Upper lobe of left lung (tissue), 6 donors: ENCODE data around the gene PCSK6. TPM values are rescaled to one million over a fixed set of nuclear protein-coding genes. Genes with fewer than 3 reads are reported as not detected.
"Not testable (repeated sequence)": the region's sequence is repeated elsewhere in the genome, so short reads cannot be mapped to it uniquely, and the experiment has no call there.

Source experiments
- ATAC-seq, 2 donors: fragments of 200-7000 bp; cut with Tn5 transposase; one replicate each; pipeline ENCODE4 v1.9.1; 2022; ENCODE audit warnings: mild to moderate bottlenecking in 2 of 2, moderate library complexity in 2 of 2; ENCODE audit not compliant: low FRiP score in 2 of 2
- DNase-seq, 2 donors: peaks; one replicate each; pipeline ENCODE4 v3.0.0-alpha.2; 2019 to 2020
- H3K27ac ChIP-seq, 4 donors: fragments of 200-600 bp; sonication (generic); one replicate each; pipeline ENCODE4 v1.5.1; 2016 to 2019
- H3K27me3 ChIP-seq, 4 donors: fragments of 200-600 bp; sonication (generic); one replicate each; pipeline ENCODE4 v1.5.1; 2017 to 2019
- H3K36me3 ChIP-seq, 4 donors: fragments of 200-600 bp; sonication (generic); one replicate each; pipeline ENCODE4 v1.5.1; 2016 to 2019
- H3K4me1 ChIP-seq, 4 donors: fragments of 200-600 bp; sonication (generic); one replicate each; pipeline ENCODE4 v1.5.1; 2018 to 2019
- H3K4me3 ChIP-seq, 4 donors: fragments of 200-600 bp; sonication (generic); one replicate each; pipeline ENCODE4 v1.5.1; 2017 to 2019; ENCODE audit warnings: mild to moderate bottlenecking in 2 of 4, moderate library complexity in 1 of 4
- H3K9me3 ChIP-seq, 4 donors: fragments of 200-600 bp; sonication (generic); one replicate each; pipeline ENCODE4 v1.5.1; 2018 to 2019
- EP300 ChIP-seq, 4 donors: sonication (generic); formaldehyde crosslinking; IDR thresholded peaks; one replicate each; pipeline ENCODE4 v1.5.1; 2017; ENCODE audit warnings: antibody characterized with exemption in 4 of 4, control low read depth in 2 of 4
- POLR2A ChIP-seq, 4 donors: fragments of 450-650 bp; IDR thresholded peaks; one replicate each; pipeline ENCODE4 v1.5.1; 2016 to 2017; ENCODE audit warnings: antibody characterized with exemption in 4 of 4, mild to moderate bottlenecking in 2 of 4
- POLR2AphosphoS5 ChIP-seq, 2 donors: sonication (generic); formaldehyde crosslinking; IDR thresholded peaks; one replicate each; pipeline ENCODE4 v1.5.1; 2017; ENCODE audit warnings: antibody characterized with exemption in 2 of 2
- WGBS, 2 donors: methylation state at CpG; one replicate each; pipeline ENCODE4 v1.1.5; 2017 to 2018; 5-methylcytosine and 5-hydroxymethylcytosine counted together
- total RNA-seq, 6 donors: library from RNA; depleted of rRNA in 4 of 6; stranded (reverse); fragments of >200 nt in 4 of 6; gene quantifications; one replicate each; pipeline versions ENCODE4 v1.1.0 to v1.2.1, GENCODE V29; 2016 to 2021
- TF ChIP-seq, protein P1 (sequence below), 6 experiments: fragments of 450-650 bp in 4 of 6; fragments of 200-600 bp in 2 of 6; sonication (generic) in 2 of 6; IDR thresholded peaks; one replicate each; pipeline ENCODE4 v1.5.1; 2016 to 2019; ENCODE audit warnings: antibody characterized with exemption in 6 of 6
- donor health status: DM: no; HTN: no; CAD: no; lungs with moderate emphysema.
- donor health status: DM: no; HTN: yes; CAD: no; lungs with severe emphysema.

PCSK6 gene
- total RNA-seq, 6 donors from 2014 or later: 3.1 to 24.4 (median 5.5) TPM

DNA sequence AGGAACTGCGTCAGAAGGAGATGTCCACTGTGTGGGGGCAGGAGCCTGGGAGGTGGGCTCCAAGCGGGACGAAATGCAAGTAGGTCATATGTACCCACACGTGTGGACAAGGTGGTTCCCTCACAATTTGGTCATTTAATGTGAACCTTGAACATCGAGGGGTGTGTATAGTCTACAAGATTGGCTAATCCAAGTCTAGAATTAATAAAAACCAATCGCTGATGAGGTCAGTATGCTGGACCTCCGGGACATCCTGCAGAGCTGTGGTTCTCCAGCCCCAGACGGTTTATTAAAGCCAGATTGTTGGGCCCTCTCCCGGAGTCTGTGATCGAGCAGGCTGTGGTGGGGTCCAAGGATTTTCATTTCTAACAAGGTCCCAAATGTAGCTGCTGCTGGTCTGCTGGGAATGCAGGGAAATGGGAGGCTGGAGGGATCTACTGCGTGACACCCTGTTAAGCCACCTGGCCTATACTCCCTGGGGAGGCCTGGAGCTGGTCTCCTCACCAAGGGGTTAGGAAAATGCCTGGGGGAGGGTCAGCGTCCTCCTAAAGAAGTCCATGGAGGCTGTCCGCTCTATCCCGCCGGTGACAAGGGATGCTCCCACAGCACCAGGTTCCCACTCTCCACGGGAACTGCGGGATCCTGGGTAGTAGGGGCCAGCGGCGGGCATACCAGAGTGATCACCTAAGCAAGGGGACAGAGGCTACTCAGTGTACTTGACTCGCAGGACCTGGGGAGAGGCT, 25.1 kb downstream of the PCSK6 start:
- Histone ChIP-seq H3K36me3 (no peaks in the 10 kb centered on the region), H3K4me1 (no peaks in the 10 kb centered on the region), H3K9me3 (no peaks in the 10 kb centered on the region), H3K27me3 (no peaks in the 10 kb centered on the region), H3K4me3 (no peak overlapping the region), H3K27ac (no peak overlapping the region)
- DNase-seq (no peak), ATAC-seq (peak in 1 of 2 donors; percentile 84)
- no peak for TF ChIP-seq POLR2A (IDR thresholded peaks at IDR 0.05)
- no peak for TF ChIP-seq EP300 (IDR thresholded peaks at IDR 0.05)
- TF ChIP-seq, protein P1, sequence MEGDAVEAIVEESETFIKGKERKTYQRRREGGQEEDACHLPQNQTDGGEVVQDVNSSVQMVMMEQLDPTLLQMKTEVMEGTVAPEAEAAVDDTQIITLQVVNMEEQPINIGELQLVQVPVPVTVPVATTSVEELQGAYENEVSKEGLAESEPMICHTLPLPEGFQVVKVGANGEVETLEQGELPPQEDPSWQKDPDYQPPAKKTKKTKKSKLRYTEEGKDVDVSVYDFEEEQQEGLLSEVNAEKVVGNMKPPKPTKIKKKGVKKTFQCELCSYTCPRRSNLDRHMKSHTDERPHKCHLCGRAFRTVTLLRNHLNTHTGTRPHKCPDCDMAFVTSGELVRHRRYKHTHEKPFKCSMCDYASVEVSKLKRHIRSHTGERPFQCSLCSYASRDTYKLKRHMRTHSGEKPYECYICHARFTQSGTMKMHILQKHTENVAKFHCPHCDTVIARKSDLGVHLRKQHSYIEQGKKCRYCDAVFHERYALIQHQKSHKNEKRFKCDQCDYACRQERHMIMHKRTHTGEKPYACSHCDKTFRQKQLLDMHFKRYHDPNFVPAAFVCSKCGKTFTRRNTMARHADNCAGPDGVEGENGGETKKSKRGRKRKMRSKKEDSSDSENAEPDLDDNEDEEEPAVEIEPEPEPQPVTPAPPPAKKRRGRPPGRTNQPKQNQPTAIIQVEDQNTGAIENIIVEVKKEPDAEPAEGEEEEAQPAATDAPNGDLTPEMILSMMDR (IDR thresholded peaks at IDR 0.05): no peak
- TF ChIP-seq POLR2AphosphoS5 (IDR thresholded peaks at IDR 0.05): no peak
- WGBS, 2 donors: 88 to 89% methylated on average over 11 to 20 of the region's 20 CpGs

DNA sequence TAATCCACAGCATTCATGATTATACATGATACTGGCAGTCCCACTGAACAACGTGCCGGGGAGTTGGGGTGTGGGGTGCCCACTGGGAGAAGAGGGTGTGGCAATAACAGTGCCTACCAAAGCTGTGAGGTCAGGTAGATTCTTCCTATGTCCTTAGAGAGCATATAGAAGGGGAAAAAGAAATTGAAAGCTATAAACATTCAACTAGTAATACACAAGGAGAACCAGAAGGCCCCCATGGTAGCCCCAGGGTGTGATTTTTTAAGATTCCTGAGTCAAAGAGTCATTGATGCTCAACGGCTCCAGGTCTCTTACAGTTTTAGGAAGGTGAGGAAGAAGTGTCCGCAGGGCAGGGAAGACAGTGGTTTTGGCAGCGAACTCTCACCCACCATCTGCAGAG, 25.8 kb downstream of the PCSK6 start:
- not testable (repeated sequence) for H3K27me3 ChIP-seq, H3K27ac ChIP-seq, H3K9me3 ChIP-seq, DNase-seq, H3K36me3 ChIP-seq, H3K4me3 ChIP-seq, H3K4me1 ChIP-seq
- WGBS, 2 donors: 91 to 94% methylated on average over 4 to 5 of the region's 5 CpGs
- ATAC-seq: peak in 1 of 2 donors; percentile 23

GRCh38 chr15:101463270-101463669, 26.2 kb downstream of the PCSK6 start:
- H3K36me3 ChIP-seq: no peaks in the 10 kb centered on the region
- no peaks in the 10 kb centered on the region for H3K27me3 ChIP-seq
- no peaks in the 10 kb centered on the region for H3K9me3 ChIP-seq
- no peak overlapping the region for H3K27ac ChIP-seq
- no peak overlapping the region for H3K4me3 ChIP-seq
- 57 to 78% methylated on average over 8 of the region's 8 CpGs for WGBS, 2 donors
- TF ChIP-seq POLR2AphosphoS5 (IDR thresholded peaks at IDR 0.05): no peak
- no peak for TF ChIP-seq POLR2A (IDR thresholded peaks at IDR 0.05)
- TF ChIP-seq, protein P1 (IDR thresholded peaks at IDR 0.05): no peak
- no peak for TF ChIP-seq EP300 (IDR thresholded peaks at IDR 0.05)
- no peak for DNase-seq
- no peak for ATAC-seq
- H3K4me1 ChIP-seq: peaks cover 0 to 8% (median 7%) of the 10 kb centered on the region in 4 donors

DNA sequence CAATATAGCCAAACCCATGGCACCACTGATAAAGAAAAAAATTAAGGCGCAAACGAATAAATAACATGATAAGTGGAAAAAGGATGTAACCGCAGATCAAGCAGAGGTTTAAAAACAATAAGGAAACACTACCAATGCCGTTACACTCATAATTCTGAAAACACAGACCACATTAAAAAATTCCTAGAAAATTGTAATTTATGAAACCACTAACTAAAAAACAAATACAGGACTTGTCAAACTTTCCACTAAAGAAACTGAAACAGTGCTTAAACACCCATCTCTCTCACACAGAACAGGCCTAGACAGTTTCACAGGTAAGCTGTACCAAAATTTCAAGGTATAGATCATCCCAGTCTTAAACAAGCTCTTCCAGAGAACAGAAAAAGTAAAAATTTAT, 28.4 kb downstream of the PCSK6 start:
- Histone ChIP-seq H3K36me3 (no peaks in the 10 kb centered on the region), H3K4me3 (no peak overlapping the region), H3K9me3 (no peaks in the 10 kb centered on the region), H3K27me3 (no peaks in the 10 kb centered on the region), H3K27ac (no peak overlapping the region), H3K4me1 (peaks cover 0 to 17% (median 9%) of the 10 kb centered on the region in 4 donors)
- no peak for ATAC-seq
- 77 to 79% methylated on average over 4 of the region's 4 CpGs for WGBS, 2 donors
- no peak for DNase-seq
- TF ChIP-seq EP300 (IDR thresholded peaks at IDR 0.05): no peak
- TF ChIP-seq POLR2AphosphoS5 (IDR thresholded peaks at IDR 0.05): no peak
- no peak for TF ChIP-seq POLR2A (IDR thresholded peaks at IDR 0.05)
- TF ChIP-seq, protein P1 (IDR thresholded peaks at IDR 0.05): no peak

DNA sequence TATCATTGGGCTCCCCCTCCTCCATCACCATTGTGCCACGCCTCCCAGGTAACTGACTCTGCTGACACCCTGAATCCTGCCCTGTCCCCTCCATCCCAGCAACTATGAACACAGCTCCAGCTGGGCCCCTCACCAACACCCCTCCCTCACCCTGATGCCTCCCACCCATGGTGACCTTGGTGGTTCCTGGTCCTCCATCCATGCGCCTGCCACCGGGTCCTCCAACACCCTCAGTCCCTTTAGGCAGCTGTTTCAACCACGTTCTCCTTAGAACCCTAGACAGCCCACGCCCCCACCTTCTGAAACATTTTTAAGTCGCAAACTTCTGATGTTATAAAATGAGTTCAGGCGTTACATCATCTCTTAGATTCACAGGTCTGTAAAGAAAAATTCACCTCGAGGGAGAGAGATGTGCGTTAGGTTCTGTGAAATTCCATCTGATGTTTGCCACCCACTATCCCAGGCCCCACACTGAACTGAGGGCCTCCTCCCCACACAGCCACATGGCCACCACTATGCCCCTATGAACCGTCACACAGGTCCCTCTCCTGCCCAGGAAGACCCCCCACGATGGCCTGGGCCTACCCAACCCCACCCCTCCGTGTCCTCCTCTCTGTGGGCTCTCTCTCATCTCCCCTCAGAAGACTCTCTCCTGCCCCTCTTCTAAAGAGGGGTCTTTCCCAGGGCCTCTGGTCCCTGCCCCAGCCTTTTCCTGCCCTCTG, 29.8 kb downstream of the PCSK6 start:
- peaks cover 7 to 29% (median 18%) of the 10 kb centered on the region in 4 donors for H3K4me1 ChIP-seq
- no peaks in the 10 kb centered on the region for H3K27me3 ChIP-seq
- TF ChIP-seq, protein P1 (IDR thresholded peaks at IDR 0.05): no peak
- TF ChIP-seq EP300 (IDR thresholded peaks at IDR 0.05) (no peak), POLR2AphosphoS5 (IDR thresholded peaks at IDR 0.05) (no peak), POLR2A (IDR thresholded peaks at IDR 0.05) (no peak)
- peak overlapping the region in 3 of 4 donors; percentile 57 to 67 (median 61) for H3K27ac ChIP-seq
- no peaks in the 10 kb centered on the region for H3K36me3 ChIP-seq
- no peak for DNase-seq
- no peaks in the 10 kb centered on the region for H3K9me3 ChIP-seq
- whole genome bisulfite sequencing, 2 donors: 90 to 95% methylated on average over 12 of the region's 12 CpGs
- ATAC-seq: no peak
- no peak overlapping the region for H3K4me3 ChIP-seq
